ENCODE measurements around the gene ATXN7L1. TPM values are rescaled to one million over a fixed set of nuclear protein-coding genes. Genes with fewer than 3 reads are reported as not detected.

Gene ATXN7L1
- total RNA-seq, 1 experiment from 2014 or later = 24.3 TPM

- Mint-ChIP-seq H3K4me3 (no peak overlapping the region), H3K27ac (peak overlapping the region in 1 of 3 experiments; percentile 16; a peak in 1 of 7 replicates), H3K36me3 (ENCODE audit: insufficient read depth in 1 of 3, low read depth in 3 of 3) (peaks cover 46 to 71% (median 70%) of the 10 kb centered on the region in 3 experiments), H3K27me3 (ENCODE audit: low read depth) (no peaks in the 10 kb centered on the region), H3K4me1 (peaks cover 4 to 5% of the 10 kb centered on the region in 2 experiments; a peak in 1 of 4 replicates), H3K9me3 (peaks cover 13 to 15% of the 10 kb centered on the region in 2 experiments)
- Histone ChIP-seq H3K27me3 (ENCODE audit: insufficient read depth, low read length) (no peaks in the 10 kb centered on the region), H3K23ac (ENCODE audit: insufficient read length, low read depth, low read length) (no peak overlapping the region), H2BK15ac (ENCODE audit: low read depth, low read length) (no peak overlapping the region), H2BK5ac (ENCODE audit: insufficient read length, low read length) (no peak overlapping the region), H3K79me2 (ENCODE audit: insufficient read depth, low read length) (peaks cover 4% of the 10 kb centered on the region; the same call in 1 of the 2 replicates), H2AFZ (ENCODE audit: low read length) (no peak overlapping the region), H4K5ac (ENCODE audit: insufficient read length, low read depth, low read length) (no peak overlapping the region), H4K91ac (ENCODE audit: insufficient read length, low read depth, low read length) (no peak overlapping the region), H3K9ac (ENCODE audit: extremely low read depth, insufficient read length, low read length) (no peak overlapping the region), H3K18ac (ENCODE audit: insufficient read length, low read depth, low read length) (no peak overlapping the region), H3K79me1 (ENCODE audit: insufficient read depth, low read depth, low read length, poor library complexity, severe bottlenecking) (no peaks in the 10 kb centered on the region), H2BK20ac (ENCODE audit: low read depth, low read length, poor library complexity, severe bottlenecking) (no peak overlapping the region), H2BK12ac (ENCODE audit: insufficient read length, low read depth, low read length) (no peak overlapping the region), H3K9me3 (ENCODE audit: control insufficient read depth, low read depth, low read length) (peaks cover 9% of the 10 kb centered on the region), H3K4ac (ENCODE audit: low read depth, low read length) (no peak overlapping the region), H2BK120ac (ENCODE audit: low read depth, low read length, poor library complexity, severe bottlenecking) (no peak overlapping the region), H4K8ac (replicated peaks; ENCODE audit: insufficient read length, low read depth, low read length) (no peak overlapping the region), H2AK5ac (ENCODE audit: insufficient read length, low read length) (no peak overlapping the region), H3K56ac (ENCODE audit: insufficient read length, low read depth, low read length) (no peak overlapping the region), H3K14ac (ENCODE audit: insufficient read depth, low read length) (no peak overlapping the region), H3K23me2 (ENCODE audit: insufficient read length, low read depth, low read length, poor library complexity, severe bottlenecking) (no peaks in the 10 kb centered on the region), H4K20me1 (ENCODE audit: control insufficient read depth, insufficient read depth, insufficient read length) (peaks cover 2% of the 10 kb centered on the region), H3T11ph (ENCODE audit: low read length) (no peak overlapping the region), H3K4me1 (ENCODE audit: insufficient read depth, low read length) (no peaks in the 10 kb centered on the region), H3K4me2 (ENCODE audit: insufficient read depth, insufficient read length, low read length) (no peak overlapping the region), H3K27ac (ENCODE audit: insufficient read length, low read depth, low read length) (no peak overlapping the region)
- DNase-seq = no peak
- TF ChIP-seq CTCF (conservative IDR thresholded peaks at IDR 0.05) = no peak
- WGBS (ENCODE audit: extremely low coverage, insufficient read length, low lambda C conversion rate) = no CpG with 5 or more reads among the region's 5 CpGs
These were observed 253.0 kb downstream of the ATXN7L1 start for GRCh38 chr7:105623378-105623777.
